Right atrium auricular region (tissue), 2 donors: ENCODE data around the gene G0S2. TPM values are rescaled to one million over a fixed set of nuclear protein-coding genes. Genes with fewer than 3 reads are reported as not detected.

Source experiments
- DNase-seq: peaks from one replicate; pipeline ENCODE4 v3.0.0-alpha.2; 2019; ENCODE audit warnings: low spot score
- H3K27ac ChIP-seq, 2 donors: fragments of 200-600 bp; sonication (generic); 1 replicate in 1 of 2; 2 replicates in 1 of 2; pipeline ENCODE4 v1.5.1; 2016 to 2019
- H3K27me3 ChIP-seq, 2 donors: fragments of 200-600 bp; sonication (generic); one replicate each; pipeline versions ENCODE4 v1.5.1 to v1.6.0; 2017 to 2019
- H3K36me3 ChIP-seq: fragments of 200-600 bp; sonication (generic); one replicate; pipeline ENCODE4 v1.5.1; 2016
- H3K4me1 ChIP-seq, 2 donors: fragments of 200-600 bp; sonication (generic); one replicate each; pipeline versions ENCODE4 v1.5.1 to v1.6.0; 2017 to 2019
- H3K4me3 ChIP-seq, 2 donors: fragments of 200-600 bp; sonication (generic); 1 replicate in 1 of 2; 2 replicates in 1 of 2; pipeline ENCODE4 v1.5.1; 2017 to 2019; ENCODE audit warnings: mild to moderate bottlenecking in 1 of 2, moderate library complexity in 1 of 2
- H3K9me3 ChIP-seq, 2 donors: fragments of 200-600 bp; sonication (generic); one replicate each; pipeline ENCODE4 v1.5.1; 2019
- CTCF ChIP-seq, 2 donors: fragments of 200-600 bp; sonication (generic); IDR thresholded peaks; one replicate each; pipeline ENCODE4 v1.5.1; 2019; ENCODE audit warnings: antibody characterized with exemption in 2 of 2
- total RNA-seq, 2 donors: library from RNA; depleted of rRNA; stranded (reverse); fragments of >200 nt; gene quantifications; one replicate each; pipeline ENCODE4 v1.1.0, GENCODE V29; 2016

The G0S2 gene
- total RNA-seq, 2 donors from 2014 or later: 212 to 299 TPM

- DNase-seq: no peak
- no peaks in the 10 kb centered on the region for H3K27me3 ChIP-seq
- no peak overlapping the region for H3K27ac ChIP-seq
- peaks cover 0 to 15% of the 10 kb centered on the region in 2 donors for H3K4me1 ChIP-seq
- TF ChIP-seq CTCF (IDR thresholded peaks at IDR 0.05): no peak
- no peak overlapping the region for H3K4me3 ChIP-seq
- H3K36me3 ChIP-seq: no peaks in the 10 kb centered on the region
- no peaks in the 10 kb centered on the region for H3K9me3 ChIP-seq
Observed at GRCh38 chr1:209708297-209708696, 33.1 kb downstream of the G0S2 start.

- no peaks in the 10 kb centered on the region for H3K36me3 ChIP-seq
- no peak for TF ChIP-seq CTCF (IDR thresholded peaks at IDR 0.05)
- no peaks in the 10 kb centered on the region for H3K9me3 ChIP-seq
- no peak overlapping the region for H3K27ac ChIP-seq
- H3K27me3 ChIP-seq: no peaks in the 10 kb centered on the region
- no peaks in the 10 kb centered on the region for H3K4me1 ChIP-seq
- DNase-seq: no peak
- H3K4me3 ChIP-seq: no peak overlapping the region
Observed at GRCh38 chr1:209710093-209710492, 34.9 kb downstream of the G0S2 start.

- no peak overlapping the region for H3K4me3 ChIP-seq
- no peak for TF ChIP-seq CTCF (IDR thresholded peaks at IDR 0.05)
Observed at GRCh38 chr1:209710847-209711246, 35.6 kb downstream of the G0S2 start.

GRCh38 chr1:209714338-209714737 is 39.1 kb downstream of the G0S2 start:
- no peak for TF ChIP-seq CTCF (IDR thresholded peaks at IDR 0.05)
- no peaks in the 10 kb centered on the region for H3K36me3 ChIP-seq
- no peak for DNase-seq
- H3K27me3 ChIP-seq: no peaks in the 10 kb centered on the region
- no peak overlapping the region for H3K4me3 ChIP-seq
- H3K4me1 ChIP-seq: no peaks in the 10 kb centered on the region
- H3K9me3 ChIP-seq: no peaks in the 10 kb centered on the region
- H3K27ac ChIP-seq: no peak overlapping the region

More at GRCh38 chr1:209710847-209711246, 35.6 kb downstream of the G0S2 start:
- Histone ChIP-seq H3K27me3 (no peaks in the 10 kb centered on the region), H3K4me1 (no peaks in the 10 kb centered on the region), H3K27ac (no peak overlapping the region), H3K9me3 (no peaks in the 10 kb centered on the region), H3K36me3 (no peaks in the 10 kb centered on the region)
- DNase-seq: no peak

- Histone ChIP-seq H3K4me3 (no peak overlapping the region), H3K36me3 (no peaks in the 10 kb centered on the region), H3K27ac (no peak overlapping the region), H3K9me3 (no peaks in the 10 kb centered on the region), H3K4me1 (no peaks in the 10 kb centered on the region), H3K27me3 (no peaks in the 10 kb centered on the region)
- TF ChIP-seq CTCF (IDR thresholded peaks at IDR 0.05): no peak
- no peak for DNase-seq
Observed at GRCh38 chr1:209715314-209715713, 40.1 kb downstream of the G0S2 start.

- H3K4me1 ChIP-seq: peaks cover 0 to 4% of the 10 kb centered on the region in 2 donors
- H3K4me3 ChIP-seq: no peak overlapping the region
- no peaks in the 10 kb centered on the region for H3K9me3 ChIP-seq
- no peaks in the 10 kb centered on the region for H3K36me3 ChIP-seq
- TF ChIP-seq CTCF (IDR thresholded peaks at IDR 0.05): no peak
- H3K27me3 ChIP-seq: no peaks in the 10 kb centered on the region
- DNase-seq: no peak
- peak overlapping the region in 1 of 2 donors; percentile 34 for H3K27ac ChIP-seq
Observed at GRCh38 chr1:209717818-209718217, 42.6 kb downstream of the G0S2 start.
